ENCODE measurements around the gene CFC1B.
"Not testable (repeated sequence)": the region's sequence is repeated elsewhere in the genome, so short reads cannot be mapped to it uniquely, and the experiment has no call there.

CFC1B gene

GRCh38 chr2:130566165-130566564, 45.1 kb downstream of the CFC1B start:
- not testable (repeated sequence) for DNase-seq (ENCODE audit: low read depth in 2 of 2)

DNA sequence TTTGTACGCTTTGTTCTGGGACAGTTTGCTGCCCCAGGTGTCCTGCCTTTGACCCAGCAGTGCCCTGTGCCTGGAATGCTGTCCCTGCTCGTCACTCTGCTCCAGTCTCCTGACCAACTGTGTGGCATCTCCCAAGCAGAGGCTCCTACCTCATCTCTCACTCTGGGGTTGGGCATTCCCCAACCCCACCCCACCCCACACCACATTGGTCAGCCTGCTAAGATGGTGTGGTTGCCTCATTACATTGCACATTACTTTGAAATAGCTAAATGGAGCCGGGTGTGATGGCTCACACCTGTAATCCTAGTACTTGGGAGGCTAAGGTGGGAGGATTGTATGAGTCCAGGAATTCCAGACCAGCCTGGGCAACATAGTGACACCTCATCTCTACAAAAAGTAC, 50.9 kb downstream of the CFC1B start:
- not testable (repeated sequence) for DNase-seq (ENCODE audit: low read depth in 2 of 2)

GRCh38 chr2:130574230-130574629, 53.2 kb downstream of the CFC1B start:
- DNase-seq (ENCODE audit: low read depth in 2 of 2), result not testable (repeated sequence)

- DNase-seq (ENCODE audit: low read depth in 2 of 2), result not testable (repeated sequence)
Observed at GRCh38 chr2:130576209-130576784, 55.3 kb downstream of the CFC1B start.

DNA sequence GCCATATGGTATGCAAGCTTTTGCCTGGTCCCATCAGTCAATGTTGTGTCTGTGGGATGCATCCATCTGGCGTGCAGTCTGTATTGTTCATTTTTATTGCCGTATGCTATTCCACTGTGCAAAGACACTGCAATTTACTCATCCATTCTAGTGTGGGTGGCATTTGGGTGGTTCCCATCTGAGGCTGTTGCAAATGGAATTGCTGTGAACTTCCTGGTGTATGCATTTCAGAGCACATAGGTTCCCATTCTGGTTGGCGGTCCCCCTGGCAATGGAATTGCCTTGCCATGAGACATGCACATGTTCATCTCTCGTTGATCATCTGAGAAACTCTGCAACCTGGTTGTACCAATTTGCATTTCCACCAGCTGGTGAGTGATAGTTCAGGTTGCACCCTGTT, 56.5 kb downstream of the CFC1B start:
- not testable (repeated sequence) for DNase-seq (ENCODE audit: low read depth in 2 of 2)

Data from stimulated activated CD8-positive, alpha-beta memory T cell treated with anti-CD3 and anti-CD28 coated beads, Interleukin-15, amount 100 ng/mL, for 48 hours (primary cell).